Measurements from ENCODE around the gene GRM5.

- TF ChIP-seq POLR2A (IDR thresholded peaks at IDR 0.05) (no peak), CTCF (IDR thresholded peaks at IDR 0.05) (no peak)
These were observed 529.0 kb downstream of the GRM5 start for GRCh38 chr11:88536616-88537265.
